ENCODE results near the gene TCF19.
"Not testable (repeated sequence)": the region's sequence is repeated elsewhere in the genome, so short reads cannot be mapped to it uniquely, and the experiment has no call there.

DNA sequence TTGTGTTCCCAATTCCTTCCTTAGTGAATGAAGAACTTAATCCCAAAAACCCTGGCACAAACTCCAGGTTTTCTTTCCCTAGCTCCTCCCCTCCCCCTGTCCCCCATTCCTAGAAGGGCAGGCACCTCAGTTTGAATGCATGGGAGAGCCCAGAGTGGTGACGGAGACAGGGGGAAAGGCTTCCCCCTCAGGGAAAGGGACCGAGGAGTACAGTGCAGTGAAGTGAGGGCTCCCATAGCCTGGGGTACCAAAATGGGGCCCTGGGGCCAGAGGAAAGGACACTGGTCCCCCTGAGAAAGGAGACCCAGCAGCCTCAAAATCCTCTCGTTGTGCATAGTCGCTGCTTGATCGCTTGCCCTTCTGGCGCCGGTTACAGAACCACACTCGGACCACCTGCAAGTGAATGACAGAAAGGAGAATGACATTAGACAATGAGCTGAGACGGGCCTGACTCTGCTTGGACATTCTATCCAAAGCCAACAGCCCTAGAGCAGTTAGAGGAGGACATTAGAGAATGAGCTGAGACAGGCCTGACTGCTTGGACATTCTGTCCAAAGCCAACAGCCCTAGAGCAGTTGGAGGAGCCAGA, 6.2 kb downstream of the TCF19 start:
- TF ChIP-seq EZH2phosphoT487 (IDR thresholded peaks at IDR 0.05; ENCODE audit: insufficient read depth, low read depth); EZH2 (IDR thresholded peaks at IDR 0.05; ENCODE audit: insufficient read depth, poor library complexity, severe bottlenecking): not testable (repeated sequence)
